ENCODE measurements around the gene TEAD1.

DNA sequence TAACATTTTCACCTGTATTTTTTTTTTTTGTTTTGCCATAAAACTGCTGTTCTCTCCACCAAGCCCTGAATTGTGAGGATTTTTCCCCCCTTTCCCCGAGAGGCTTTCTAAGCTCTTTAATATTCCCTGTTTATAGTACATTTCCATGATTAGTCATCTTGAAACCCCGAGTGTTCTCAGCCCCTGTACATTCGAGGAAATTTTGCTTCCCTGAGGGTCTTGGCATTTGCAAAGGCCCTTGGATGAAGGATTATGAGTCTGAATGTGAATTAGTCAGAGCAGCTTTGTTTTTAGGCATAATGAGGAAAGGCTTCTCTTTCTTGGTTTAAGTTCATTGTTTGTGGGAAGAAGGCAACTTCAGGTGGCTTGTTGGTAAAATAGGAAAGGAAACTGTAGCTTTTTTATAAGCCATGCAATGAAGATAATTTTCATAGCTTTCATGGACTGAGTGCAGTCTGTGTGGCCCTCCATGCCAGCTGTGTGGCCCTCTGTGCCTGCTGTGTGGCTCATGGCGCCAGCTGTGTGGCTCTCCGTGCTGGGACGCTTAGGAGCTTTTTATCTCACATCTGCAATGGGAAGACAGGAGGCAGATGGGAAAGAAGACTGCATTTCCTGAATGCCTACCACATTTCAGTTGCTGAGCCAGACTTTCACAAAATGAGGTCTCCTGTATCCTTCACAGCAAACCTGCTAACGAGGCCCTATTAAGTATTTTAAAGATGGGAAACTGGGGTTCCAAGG is 129.0 kb downstream of the TEAD1 start:
- TF ChIP-seq SPI1 (IDR thresholded peaks at IDR 0.05; ENCODE audit: borderline replicate concordance, low read depth) (no peak), CTCF (IDR thresholded peaks at IDR 0.05; ENCODE audit: insufficient read depth, low read length) (no peak)
- TF ChIP-seq, protein P1, sequence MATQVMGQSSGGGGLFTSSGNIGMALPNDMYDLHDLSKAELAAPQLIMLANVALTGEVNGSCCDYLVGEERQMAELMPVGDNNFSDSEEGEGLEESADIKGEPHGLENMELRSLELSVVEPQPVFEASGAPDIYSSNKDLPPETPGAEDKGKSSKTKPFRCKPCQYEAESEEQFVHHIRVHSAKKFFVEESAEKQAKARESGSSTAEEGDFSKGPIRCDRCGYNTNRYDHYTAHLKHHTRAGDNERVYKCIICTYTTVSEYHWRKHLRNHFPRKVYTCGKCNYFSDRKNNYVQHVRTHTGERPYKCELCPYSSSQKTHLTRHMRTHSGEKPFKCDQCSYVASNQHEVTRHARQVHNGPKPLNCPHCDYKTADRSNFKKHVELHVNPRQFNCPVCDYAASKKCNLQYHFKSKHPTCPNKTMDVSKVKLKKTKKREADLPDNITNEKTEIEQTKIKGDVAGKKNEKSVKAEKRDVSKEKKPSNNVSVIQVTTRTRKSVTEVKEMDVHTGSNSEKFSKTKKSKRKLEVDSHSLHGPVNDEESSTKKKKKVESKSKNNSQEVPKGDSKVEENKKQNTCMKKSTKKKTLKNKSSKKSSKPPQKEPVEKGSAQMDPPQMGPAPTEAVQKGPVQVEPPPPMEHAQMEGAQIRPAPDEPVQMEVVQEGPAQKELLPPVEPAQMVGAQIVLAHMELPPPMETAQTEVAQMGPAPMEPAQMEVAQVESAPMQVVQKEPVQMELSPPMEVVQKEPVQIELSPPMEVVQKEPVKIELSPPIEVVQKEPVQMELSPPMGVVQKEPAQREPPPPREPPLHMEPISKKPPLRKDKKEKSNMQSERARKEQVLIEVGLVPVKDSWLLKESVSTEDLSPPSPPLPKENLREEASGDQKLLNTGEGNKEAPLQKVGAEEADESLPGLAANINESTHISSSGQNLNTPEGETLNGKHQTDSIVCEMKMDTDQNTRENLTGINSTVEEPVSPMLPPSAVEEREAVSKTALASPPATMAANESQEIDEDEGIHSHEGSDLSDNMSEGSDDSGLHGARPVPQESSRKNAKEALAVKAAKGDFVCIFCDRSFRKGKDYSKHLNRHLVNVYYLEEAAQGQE (IDR thresholded peaks at IDR 0.05; ENCODE audit: insufficient replicate concordance, low read depth): no peak
